HT-29 (cell line): ENCODE data around the gene STK11IP. TPM values are rescaled to one million over a fixed set of nuclear protein-coding genes. Genes with fewer than 3 reads are reported as not detected.
A peak's percentile ranks its signal among the peaks of the same experiment; 100 is the strongest.

Experiments
- DNase-seq: peaks from one replicate; pipeline ENCODE4 v3.0.0-alpha.2; 2015; ENCODE audit warnings: low spot score
- total RNA-seq: library from RNA; depleted of rRNA; stranded (reverse); fragments of >200 nt; shearing (Covaris generic); gene quantifications from 2 replicates; pipeline ENCODE4 v1.2.3, GENCODE V29; 2014

Gene STK11IP
- total RNA-seq, 1 experiment from 2014 or later = 28.1 TPM

- DNase-seq = no peak
These were observed 34.5 kb downstream of the STK11IP start for GRCh38 chr2:219631904-219632759.

- DNase-seq = no peak
These were observed 35.1 kb downstream of the STK11IP start for GRCh38 chr2:219632760-219633105.

DNA sequence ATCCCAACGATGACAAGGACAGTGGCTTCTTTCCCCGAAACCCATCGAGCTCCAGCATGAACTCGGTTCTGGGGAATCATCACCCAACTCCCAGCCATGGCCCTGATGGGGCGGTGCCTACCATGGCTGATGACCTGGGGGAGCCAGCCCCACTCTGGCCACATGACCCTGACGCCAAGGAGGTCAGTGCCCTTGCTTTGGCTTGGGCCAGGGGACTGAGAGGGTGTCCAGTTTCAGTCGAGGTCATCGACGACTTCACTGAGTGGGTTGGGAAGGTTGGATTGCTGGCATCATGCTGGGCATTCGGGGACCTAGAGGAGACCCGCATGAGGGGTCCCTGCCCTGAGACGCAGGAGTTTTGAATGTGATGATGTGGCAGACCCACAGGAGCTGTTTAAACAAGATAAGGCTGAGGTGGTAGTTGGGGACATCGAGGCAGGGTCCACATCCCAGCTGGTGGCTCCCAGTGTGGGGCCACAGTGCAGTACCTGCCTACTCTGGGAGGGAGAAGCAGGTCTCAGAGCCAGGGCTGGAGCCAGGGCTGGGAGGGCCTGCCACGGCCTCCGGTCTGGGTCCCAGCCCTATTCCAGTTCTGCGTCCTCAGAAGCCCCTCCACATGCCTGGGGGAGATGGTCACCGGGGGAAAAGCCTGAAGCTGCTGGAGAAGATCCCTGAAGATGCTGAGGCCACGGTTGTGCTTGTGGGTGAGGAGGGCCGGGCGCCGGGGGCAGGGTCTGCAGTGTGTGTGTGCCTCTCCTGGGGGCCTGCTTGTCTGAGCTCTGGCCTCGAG lies 35.8 kb downstream of the STK11IP start:
- DNase-seq = no peak

DNA sequence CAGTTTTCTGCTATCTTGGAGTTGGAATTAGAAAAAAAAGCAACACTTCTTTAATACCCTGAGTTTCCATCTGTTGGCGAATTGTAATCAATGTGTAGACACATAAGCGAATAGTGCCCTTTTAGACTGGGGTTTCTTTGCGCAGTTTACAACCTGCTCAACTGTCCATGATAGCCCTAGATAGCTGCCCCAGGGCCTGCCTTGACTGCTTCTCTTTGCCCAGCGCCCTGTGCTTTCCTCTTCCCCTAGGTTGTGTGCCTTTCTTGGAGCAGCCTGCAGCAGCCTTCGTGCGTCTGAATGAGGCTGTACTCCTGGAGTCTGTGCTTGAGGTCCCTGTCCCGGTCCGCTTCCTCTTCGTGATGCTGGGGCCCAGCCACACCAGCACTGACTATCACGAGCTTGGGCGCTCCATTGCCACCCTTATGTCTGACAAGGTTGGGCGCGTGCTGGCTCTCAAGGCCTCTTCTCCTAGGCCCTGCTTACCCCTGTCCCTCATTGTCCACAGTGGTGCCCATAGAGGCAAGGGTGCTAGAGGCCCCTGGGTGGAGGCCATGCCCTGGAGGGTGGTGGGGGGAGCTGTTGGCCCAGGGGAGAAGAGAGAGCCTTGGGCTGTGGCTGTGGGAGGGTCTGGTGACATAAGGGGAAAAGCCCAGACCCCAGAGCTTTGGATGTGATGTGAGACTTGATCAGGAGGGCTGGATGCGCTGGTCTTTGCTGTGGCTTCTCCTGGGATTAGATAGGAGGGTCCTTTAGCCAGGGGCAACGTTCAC lies 36.7 kb downstream of the STK11IP start:
- no peak for DNase-seq

- DNase-seq = no peak
These were observed 37.5 kb downstream of the STK11IP start for GRCh38 chr2:219634951-219635751.

GRCh38 chr2:219636144-219636915 lies 38.7 kb downstream of the STK11IP start:
- DNase-seq = no peak

DNA sequence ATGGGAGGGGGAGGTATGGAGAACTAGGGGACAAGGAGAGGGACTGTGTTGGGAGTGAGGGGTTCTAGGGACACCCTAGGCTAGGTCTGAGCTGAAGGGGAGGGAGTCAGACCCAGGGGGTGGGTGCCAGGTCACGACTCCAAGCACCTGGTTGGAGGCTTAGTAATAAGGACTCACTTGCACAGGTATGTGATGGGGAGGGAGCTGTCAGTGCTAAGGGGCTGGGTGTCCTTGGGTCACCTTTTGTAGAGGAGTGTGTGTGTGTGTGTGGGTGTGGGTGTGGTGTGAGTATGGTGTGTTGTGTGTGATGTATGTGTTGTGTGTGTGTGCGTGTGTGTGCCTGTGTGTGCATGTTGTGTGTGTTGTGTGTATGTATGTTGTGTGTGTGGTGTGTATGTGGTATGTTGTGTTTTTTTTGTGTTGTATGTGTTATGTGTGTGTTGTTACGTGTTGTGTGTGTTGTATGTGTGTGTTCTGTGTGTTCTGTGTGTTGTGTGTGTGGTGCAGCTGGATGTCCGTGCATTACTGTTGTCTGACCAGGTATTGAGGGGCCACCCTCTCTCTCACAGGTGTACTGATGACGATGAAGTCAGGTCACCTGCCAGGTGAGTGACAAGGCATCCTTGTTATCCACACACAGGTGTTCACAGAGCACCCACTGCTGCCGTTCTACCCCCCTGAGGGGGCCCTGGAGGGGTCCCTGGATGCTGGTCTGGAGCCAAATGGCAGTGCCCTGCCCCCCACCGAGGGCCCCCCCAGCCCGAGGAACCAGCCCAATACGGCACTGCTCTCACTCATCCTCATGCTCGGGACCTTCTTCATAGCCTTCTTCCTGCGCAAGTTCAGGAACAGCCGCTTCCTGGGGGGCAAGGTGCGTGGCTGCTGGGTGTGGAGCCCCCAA lies 39.5 kb downstream of the STK11IP start:
- no peak for DNase-seq

- no peak for DNase-seq
These were observed 40.2 kb downstream of the STK11IP start for GRCh38 chr2:219637842-219638185.

GRCh38 chr2:219638217-219638947 lies 40.7 kb downstream of the STK11IP start:
- no peak for DNase-seq

DNA sequence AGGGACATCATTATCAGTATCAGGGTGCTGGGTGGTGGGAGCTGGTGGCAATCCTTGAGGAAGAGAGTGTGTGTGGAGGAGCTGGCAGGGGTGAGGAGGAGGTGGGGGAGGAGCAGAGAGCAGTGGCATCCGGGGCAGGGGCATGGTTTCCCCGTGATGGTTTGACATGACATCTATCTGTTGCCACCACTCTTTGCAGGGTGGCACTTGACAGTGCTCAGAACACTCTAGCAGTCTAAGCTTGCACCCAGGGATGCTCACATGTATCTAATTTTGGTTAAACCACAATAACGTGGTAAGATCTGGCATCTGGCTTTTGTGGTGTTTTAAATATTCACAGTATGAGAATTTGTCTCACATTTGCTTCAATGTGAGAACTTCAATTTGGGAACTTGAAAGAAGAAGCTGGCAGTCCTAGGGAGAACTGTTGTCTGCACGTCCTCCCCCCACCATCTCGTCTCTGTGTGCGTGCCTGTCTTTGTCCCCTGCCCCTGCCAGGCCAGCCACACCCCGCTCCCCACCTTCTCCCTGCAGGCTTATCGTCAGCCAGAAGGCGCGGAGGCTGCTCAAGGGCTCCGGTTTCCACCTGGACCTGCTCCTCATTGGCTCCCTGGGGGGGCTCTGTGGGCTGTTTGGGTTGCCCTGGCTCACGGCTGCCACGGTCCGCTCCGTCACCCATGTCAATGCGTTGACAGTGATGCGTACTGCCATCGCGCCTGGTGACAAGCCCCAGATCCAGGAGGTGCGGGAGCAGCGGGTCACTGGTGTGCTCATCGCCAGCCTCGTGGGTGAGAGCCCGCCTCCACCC lies 41.5 kb downstream of the STK11IP start:
- DNase-seq = no peak

DNA sequence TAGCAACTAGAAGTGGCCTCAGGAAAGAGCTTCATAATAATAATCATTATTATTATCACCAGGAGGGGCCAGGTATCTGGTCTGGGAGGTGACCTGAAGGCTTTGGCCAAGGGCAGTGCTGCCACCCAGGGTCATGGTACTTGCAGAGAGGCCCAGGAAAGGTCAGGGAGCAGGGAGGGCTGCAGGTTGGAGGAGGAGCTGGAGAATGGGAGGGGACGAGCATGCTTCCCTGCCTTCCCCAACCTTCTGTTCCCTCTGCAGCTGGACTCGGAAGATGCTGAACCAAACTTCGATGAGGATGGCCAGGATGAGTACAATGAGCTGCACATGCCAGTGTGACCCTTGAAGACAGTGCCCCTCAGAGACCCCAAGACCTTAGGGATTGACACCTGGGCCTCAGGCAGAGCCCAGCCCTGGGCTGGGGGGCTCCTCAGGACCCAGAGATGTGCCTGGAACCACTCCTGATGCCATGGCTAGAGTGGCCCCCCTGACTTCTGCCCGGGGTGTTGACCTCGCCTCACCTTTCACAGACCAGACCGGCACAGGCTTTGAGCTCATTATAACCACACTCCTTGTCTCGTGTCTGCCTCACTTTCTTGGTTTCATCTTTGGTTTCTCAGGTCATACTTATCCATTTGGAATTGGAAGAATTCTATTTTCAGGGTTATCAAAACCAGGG lies 43.9 kb downstream of the STK11IP start:
- DNase-seq = no peak

DNA sequence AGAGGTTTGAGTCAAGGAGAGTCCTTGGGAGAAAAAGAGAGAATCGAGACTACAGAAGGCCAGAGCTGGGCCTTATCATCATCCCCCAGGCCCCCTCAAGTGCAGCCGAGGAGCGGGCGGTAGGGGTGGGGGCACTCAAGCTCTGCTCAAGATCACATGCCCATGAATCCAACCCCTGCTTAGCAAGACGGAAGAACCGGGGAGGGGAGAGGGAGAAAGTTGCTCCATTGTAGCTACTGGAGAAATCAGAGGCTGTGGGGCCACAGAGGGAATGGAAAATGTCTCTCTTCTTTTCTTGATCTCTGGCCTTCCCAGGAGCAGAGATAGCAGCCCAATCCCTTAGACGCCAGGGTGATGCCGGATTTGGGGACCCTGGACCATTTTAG lies 44.4 kb downstream of the STK11IP start:
- DNase-seq = no peak

GRCh38 chr2:219642465-219643083 lies 44.9 kb downstream of the STK11IP start:
- DNase-seq = peak; percentile 93

DNA sequence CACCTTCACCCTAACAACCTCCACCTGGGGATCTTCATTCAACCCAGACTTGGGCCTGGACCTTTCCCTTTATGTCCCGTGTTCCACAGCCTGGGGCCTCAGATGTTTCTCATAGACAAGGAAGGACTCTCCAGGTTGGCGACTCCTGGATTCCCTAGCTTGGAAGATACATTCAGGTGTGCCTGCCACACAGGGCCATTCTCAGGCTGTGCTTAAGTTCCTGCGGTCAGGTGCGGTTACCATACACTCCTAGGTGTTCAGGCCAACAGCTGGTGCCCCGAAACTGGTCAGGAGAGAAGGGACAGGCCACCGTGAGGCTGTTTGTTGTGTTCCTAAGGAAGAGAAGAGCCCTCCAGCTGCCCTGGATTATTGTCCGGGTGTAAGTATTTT lies 45.4 kb downstream of the STK11IP start:
- no peak for DNase-seq

DNA sequence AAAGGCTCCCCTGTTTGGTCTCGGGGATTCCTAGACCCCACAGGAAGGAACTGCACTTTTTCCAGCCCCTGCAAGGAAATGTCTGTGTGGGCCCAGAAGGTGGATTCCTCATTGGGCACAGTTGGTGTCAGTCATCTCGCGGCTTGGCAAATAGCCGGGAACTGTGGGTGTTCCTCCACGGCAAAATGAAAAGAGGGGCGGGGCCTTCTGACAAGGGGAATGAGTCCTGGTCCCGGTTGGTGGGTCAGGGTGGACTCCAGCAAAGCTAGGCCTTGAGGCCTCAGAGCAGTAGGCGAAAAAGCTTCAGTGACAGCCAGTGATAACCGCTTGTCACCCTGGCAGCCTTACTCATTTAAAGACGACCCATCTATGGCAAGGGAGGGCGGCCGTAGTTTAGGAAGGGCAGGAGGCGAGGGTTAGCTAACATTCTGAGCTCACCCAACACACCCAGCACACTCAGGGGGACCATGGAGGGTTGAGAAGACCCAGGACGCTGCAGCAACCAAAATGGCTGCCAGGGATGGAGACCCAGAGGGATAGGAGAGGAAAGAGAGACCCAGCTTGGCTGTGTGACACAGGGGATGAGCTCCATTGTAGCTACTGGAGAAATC lies 46.2 kb downstream of the STK11IP start:
- DNase-seq = no peak

- DNase-seq = no peak
These were observed 47.3 kb downstream of the STK11IP start for GRCh38 chr2:219644801-219645480.
